ENCODE measurements around the gene BANF1. TPM values are rescaled to one million over a fixed set of nuclear protein-coding genes. Genes with fewer than 3 reads are reported as not detected.

The BANF1 gene
- total RNA-seq, 1 donor from 2014 or later = 167 TPM

DNA sequence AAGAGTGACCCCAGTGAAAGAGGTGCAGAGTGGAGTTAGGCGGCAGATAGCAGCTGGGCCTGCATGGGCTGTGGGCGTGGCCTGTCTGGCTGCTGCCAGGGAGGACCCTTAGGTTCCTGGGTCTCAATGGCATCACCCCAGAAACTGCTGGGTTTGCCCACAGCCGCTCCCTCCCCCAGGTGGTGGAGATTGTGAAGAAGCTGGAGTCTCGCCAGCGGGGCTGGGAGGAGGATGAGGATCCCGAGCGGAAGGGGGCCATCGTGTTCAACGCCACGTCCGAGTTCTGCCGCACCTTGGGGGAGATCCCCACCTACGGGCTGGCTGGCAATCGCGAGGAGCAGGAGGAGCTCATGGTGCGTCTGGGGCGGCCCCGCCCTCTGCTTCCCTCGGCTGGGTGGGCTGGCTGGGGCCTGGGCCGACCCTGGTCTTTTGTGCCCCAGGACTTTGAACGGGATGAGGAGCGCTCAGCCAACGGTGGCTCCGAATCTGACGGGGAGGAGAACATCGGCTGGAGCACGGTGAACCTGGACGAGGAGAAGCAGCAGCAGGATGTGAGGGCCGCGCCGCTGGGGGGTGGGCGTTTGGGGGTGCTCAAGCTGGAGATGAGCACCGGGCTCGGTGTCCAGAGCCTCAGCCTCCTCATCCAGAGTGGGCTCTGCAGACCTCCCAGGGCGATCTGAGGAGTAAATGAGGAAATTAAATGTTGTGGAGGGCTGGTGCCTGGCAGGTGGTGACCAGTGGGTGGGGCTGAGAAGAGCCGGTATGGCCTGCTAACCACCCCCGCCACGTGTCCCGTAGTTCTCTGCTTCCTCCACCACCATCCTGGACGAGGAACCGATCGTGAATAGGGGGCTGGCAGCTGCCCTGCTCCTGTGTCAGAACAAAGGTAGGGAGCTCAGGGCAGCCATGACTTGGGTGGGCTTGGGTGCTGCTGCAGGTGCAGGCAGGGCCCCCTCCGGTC lies 25.8 kb upstream of the BANF1 start:
- peaks cover 59% of the 10 kb centered on the region for H3K36me3 ChIP-seq
- H3K4me1 ChIP-seq = no peaks in the 10 kb centered on the region
- H3K27ac ChIP-seq = no peak overlapping the region
- H3K27me3 ChIP-seq = no peaks in the 10 kb centered on the region
- TF ChIP-seq, protein P1, sequence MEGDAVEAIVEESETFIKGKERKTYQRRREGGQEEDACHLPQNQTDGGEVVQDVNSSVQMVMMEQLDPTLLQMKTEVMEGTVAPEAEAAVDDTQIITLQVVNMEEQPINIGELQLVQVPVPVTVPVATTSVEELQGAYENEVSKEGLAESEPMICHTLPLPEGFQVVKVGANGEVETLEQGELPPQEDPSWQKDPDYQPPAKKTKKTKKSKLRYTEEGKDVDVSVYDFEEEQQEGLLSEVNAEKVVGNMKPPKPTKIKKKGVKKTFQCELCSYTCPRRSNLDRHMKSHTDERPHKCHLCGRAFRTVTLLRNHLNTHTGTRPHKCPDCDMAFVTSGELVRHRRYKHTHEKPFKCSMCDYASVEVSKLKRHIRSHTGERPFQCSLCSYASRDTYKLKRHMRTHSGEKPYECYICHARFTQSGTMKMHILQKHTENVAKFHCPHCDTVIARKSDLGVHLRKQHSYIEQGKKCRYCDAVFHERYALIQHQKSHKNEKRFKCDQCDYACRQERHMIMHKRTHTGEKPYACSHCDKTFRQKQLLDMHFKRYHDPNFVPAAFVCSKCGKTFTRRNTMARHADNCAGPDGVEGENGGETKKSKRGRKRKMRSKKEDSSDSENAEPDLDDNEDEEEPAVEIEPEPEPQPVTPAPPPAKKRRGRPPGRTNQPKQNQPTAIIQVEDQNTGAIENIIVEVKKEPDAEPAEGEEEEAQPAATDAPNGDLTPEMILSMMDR (IDR thresholded peaks at IDR 0.05) = no peak
- ATAC-seq (no peak), DNase-seq (no peak)
- no peaks in the 10 kb centered on the region for H3K9me3 ChIP-seq
- H3K4me3 ChIP-seq = no peak overlapping the region
- intact Hi-C loops (cut with DNase I) = loop anchor here (10.0 kb wide), 1 partner anchor 52 kb away; no protein-coding TSS in a partner anchor

DNA sequence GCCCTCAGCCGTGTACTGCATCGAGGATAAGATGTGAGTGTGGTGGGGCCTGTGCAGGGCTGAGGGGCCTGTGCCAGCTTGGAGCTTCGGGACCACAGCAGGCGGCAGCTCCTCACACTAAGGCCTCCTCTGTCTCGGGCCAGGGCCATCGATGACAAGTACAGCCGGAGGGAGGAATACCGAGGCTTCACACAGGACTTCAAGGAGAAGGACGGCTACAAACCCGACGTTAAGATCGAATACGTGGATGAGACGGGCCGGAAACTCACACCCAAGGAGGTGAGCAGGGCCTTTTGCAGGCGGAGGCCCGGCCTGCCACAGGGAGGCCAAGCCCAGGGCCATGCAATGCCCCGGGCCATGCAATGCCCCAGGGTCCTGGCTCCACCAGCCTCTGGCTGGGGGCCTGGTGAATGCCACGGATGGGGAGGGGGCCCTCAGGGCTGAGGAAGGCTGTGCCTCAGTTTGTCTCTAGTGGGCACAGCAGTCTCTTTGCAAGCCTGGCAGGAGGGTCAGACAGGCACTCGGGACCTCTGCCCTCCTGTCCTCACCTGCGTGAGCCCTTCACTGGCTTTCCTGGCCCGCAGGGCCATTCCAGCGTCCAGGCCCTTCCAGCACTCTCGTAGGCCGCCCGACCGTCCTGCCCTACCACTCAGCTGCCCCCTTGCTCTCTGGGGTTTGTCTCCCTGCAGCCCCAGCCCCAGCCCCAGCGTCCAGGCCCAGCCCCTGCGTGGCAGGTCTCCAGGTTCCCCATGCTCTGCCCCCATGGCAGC lies 24.5 kb upstream of the BANF1 start:
- H3K4me3 ChIP-seq = no peak overlapping the region
- H3K36me3 ChIP-seq = peaks cover 47% of the 10 kb centered on the region
- no peaks in the 10 kb centered on the region for H3K27me3 ChIP-seq
- no peaks in the 10 kb centered on the region for H3K9me3 ChIP-seq
- intact Hi-C loops (cut with DNase I) = loop anchor here (10.0 kb wide), 1 partner anchor 53 kb away; no protein-coding TSS in a partner anchor
- TF ChIP-seq, protein P1 (IDR thresholded peaks at IDR 0.05) = no peak
- H3K27ac ChIP-seq = no peak overlapping the region
- H3K4me1 ChIP-seq = no peaks in the 10 kb centered on the region
- ATAC-seq (no peak), DNase-seq (no peak)

DNA sequence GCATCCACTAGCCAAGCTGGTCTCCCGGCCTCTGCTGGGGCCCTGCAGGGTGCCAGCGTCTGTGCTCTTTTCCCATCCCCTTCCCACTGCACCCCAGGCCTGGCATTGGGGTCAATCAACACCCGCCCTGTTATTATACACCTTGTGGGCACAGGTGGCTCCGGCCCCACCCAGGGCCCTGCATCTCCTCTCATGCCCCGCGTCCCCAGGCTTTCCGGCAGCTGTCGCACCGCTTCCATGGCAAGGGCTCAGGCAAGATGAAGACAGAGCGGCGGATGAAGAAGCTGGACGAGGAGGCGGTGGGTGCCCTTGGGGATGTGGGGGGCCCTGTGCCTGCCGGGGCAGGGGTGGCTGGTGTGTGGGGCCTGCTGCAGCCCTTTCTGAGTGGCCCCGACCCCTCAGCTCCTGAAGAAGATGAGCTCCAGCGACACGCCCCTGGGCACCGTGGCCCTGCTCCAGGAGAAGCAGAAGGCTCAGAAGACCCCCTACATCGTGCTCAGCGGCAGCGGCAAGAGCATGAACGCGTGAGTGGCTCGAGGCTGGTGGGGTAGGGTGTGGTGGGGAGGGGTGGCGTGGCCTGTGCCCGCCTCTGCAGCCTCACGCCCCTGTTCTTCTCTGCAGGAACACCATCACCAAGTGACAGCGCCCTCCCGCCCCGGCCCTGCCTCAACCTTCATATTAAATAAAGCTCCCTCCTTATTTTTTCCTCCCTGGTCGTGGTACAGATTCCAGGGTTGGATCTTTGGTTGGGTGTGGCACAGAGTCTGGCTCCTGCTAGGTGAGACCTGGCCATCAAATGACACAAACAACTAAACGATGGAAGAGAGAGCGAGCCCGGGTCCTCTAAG lies 23.7 kb upstream of the BANF1 start:
- intact Hi-C loops (cut with DNase I) = loop anchor here (10.0 kb wide), 1 partner anchor 54 kb away; no protein-coding TSS in a partner anchor
- Histone ChIP-seq H3K4me1 (no peaks in the 10 kb centered on the region), H3K27me3 (no peaks in the 10 kb centered on the region), H3K27ac (no peak overlapping the region), H3K9me3 (no peaks in the 10 kb centered on the region), H3K4me3 (no peak overlapping the region), H3K36me3 (peaks cover 42% of the 10 kb centered on the region)
- ATAC-seq = no peak
- TF ChIP-seq, protein P1 (IDR thresholded peaks at IDR 0.05) = no peak
- no peak for DNase-seq

DNA sequence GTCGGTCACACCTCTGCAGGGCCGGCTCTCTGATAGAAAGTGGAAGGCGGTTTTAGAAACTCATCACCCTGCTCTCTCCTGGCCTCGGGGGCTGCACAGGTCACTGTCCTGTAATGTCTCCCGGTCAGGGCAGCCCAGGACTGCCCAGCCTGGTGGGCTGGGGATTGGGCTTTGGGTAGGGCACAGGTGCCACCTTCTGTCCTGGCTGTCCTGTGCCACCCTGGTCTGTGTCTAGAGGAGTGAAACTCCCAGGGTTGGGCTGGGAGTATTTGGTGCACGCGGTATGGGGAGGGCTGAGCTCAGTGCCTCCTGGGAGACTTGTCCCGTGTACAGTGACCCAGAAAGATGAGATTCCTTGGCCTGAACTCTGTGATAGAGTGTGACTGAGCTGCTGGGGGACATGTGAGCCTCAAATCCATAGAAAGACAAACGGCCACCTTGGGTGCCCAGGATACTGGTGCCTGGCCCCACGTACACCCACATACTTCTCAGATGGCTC lies 23.0 kb upstream of the BANF1 start:
- no peak for ATAC-seq
- intact Hi-C loops (cut with DNase I) = loop anchor here (10.0 kb wide), 1 partner anchor 55 kb away; no protein-coding TSS in a partner anchor
- Histone ChIP-seq H3K9me3 (no peaks in the 10 kb centered on the region), H3K4me1 (no peaks in the 10 kb centered on the region), H3K4me3 (no peak overlapping the region), H3K27me3 (no peaks in the 10 kb centered on the region), H3K27ac (no peak overlapping the region), H3K36me3 (peaks cover 40% of the 10 kb centered on the region)
- no peak for DNase-seq
- TF ChIP-seq, protein P1 (IDR thresholded peaks at IDR 0.05) = no peak
